IMR-90 (cell line): Measurements from ENCODE around the gene PGM2. TPM values are rescaled to one million over a fixed set of nuclear protein-coding genes. Genes with fewer than 3 reads are reported as not detected.

Source experiments
- ATAC-seq: fragments of 200-7000 bp; cut with Tn5 transposase; 2 replicates; pipeline ENCODE4 v1.9.1; 2020; ENCODE audit warnings: low read depth, mild to moderate bottlenecking, moderate library complexity
- BruUV-seq: library from RNA; stranded (reverse); fragments of 400-500 nt; replicated peaks from 2 replicates; lab custom pipeline; 2021; lab: Mats Ljungman, UMichigan
- CTCF ChIA-PET: fragments of 300-600 bp; formaldehyde crosslinking; extraction: SDS; loops from one replicate; lab custom pipeline; 2021; ENCODE audit warnings: antibody characterized with exemption; lab: Yijun Ruan, JAX
- POLR2A ChIA-PET: fragments of 300-600 bp; sonication (Branson Sonifier 250); formaldehyde crosslinking; loops from one replicate; lab custom pipeline; 2022; ENCODE audit warnings: antibody characterized with exemption; ENCODE audit not compliant: unreplicated experiment; lab: Charles Lee
- DNase-seq: peaks from one replicate; pipeline ENCODE4 v3.0.0; 2013
- H2AFZ ChIP-seq: replicated peaks from 2 replicates; pipeline ENCODE3; 2013; ENCODE audit warnings: low read length, mild to moderate bottlenecking; ENCODE audit not compliant: poor library complexity
- H2AK5ac ChIP-seq: 2 replicates; pipeline ENCODE4 v1.6.1; 2013; ENCODE audit warnings: low read depth, low read length, inconsistent platforms
- H2AK9ac ChIP-seq: replicated peaks from 2 replicates; pipeline ENCODE3; 2013; ENCODE audit warnings: mild to moderate bottlenecking, low read depth, low read length, moderate library complexity; ENCODE audit not compliant: poor library complexity
- H2BK120ac ChIP-seq: 2 replicates; pipeline ENCODE4 v1.6.1; 2013; ENCODE audit warnings: low read depth, low read length, inconsistent platforms
- H2BK15ac ChIP-seq: 3 replicates; pipeline ENCODE4 v1.6.1; 2013; ENCODE audit warnings: low read depth, low read length, inconsistent platforms
- H2BK20ac ChIP-seq: 2 replicates; pipeline ENCODE4 v1.6.1; 2013; ENCODE audit warnings: low read depth, mild to moderate bottlenecking, inconsistent platforms, low read length, moderate library complexity
- H2BK5ac ChIP-seq: 2 replicates; pipeline ENCODE4 v1.6.1; 2013; ENCODE audit warnings: mild to moderate bottlenecking, low read depth, low read length, inconsistent platforms; ENCODE audit not compliant: poor library complexity, severe bottlenecking
- H3K14ac ChIP-seq: replicated peaks from 2 replicates; pipeline ENCODE4 v1.6.1; 2013; ENCODE audit warnings: low read depth, low read length, inconsistent platforms
- H3K18ac ChIP-seq: 2 replicates; pipeline ENCODE4 v1.6.1; 2013; ENCODE audit warnings: low read depth, low read length, control low read depth
- H3K23ac ChIP-seq: 2 replicates; pipeline ENCODE4 v1.6.1; 2013; ENCODE audit warnings: low read depth, low read length, inconsistent platforms
- H3K27ac ChIP-seq: 2 replicates; pipeline ENCODE4 v1.5.1; 2013; ENCODE audit warnings: mild to moderate bottlenecking, control low read depth, low read length; ENCODE audit not compliant: insufficient read depth
- H3K27me3 ChIP-seq: 2 replicates; pipeline ENCODE4 v1.6.1; 2013; ENCODE audit warnings: low read length; ENCODE audit not compliant: control insufficient read depth, insufficient read depth
- H3K36me3 ChIP-seq: 2 replicates; pipeline ENCODE4 v1.6.1; 2013; ENCODE audit warnings: low read length, mixed read lengths; ENCODE audit not compliant: control insufficient read depth, insufficient read depth
- H3K4ac ChIP-seq: 2 replicates; pipeline ENCODE4 v1.6.1; 2013; ENCODE audit warnings: low read depth, low read length, inconsistent platforms
- H3K4me1 ChIP-seq: 2 replicates; pipeline ENCODE4 v1.6.1; 2013; ENCODE audit warnings: low read length, mixed read lengths; ENCODE audit not compliant: control insufficient read depth, insufficient read depth
- H3K4me2 ChIP-seq: 2 replicates; pipeline ENCODE4 v1.6.1; 2013; ENCODE audit warnings: low read depth, mild to moderate bottlenecking, control low read depth, low read length, moderate library complexity
- H3K4me3 ChIP-seq: 2 replicates; pipeline ENCODE4 v1.5.1; 2013; ENCODE audit warnings: low read depth, mild to moderate bottlenecking, control low read depth, low read length, moderate library complexity; ENCODE audit not compliant: insufficient read depth
- H3K56ac ChIP-seq: 2 replicates; pipeline ENCODE4 v1.6.1; 2013; ENCODE audit warnings: low read length, inconsistent platforms; ENCODE audit not compliant: insufficient read depth; ENCODE audit errors: extremely low read depth
- H3K79me1 ChIP-seq, 2 experiments: 2 replicates each; pipeline ENCODE4 v1.6.1; 2013; ENCODE audit warnings: low read length in 2 of 2, inconsistent platforms in 1 of 2, low read depth in 1 of 2
- H3K9ac ChIP-seq: 2 replicates; pipeline ENCODE4 v1.6.1; 2013; ENCODE audit warnings: low read depth, low read length, control low read depth
- H3K9me1 ChIP-seq: 2 replicates; pipeline ENCODE4 v1.6.1; 2013; ENCODE audit warnings: low read length, inconsistent platforms; ENCODE audit not compliant: insufficient read depth
- H3K9me3 ChIP-seq: 2 replicates; pipeline ENCODE4 v1.6.1; 2013; ENCODE audit warnings: low read length; ENCODE audit not compliant: control insufficient read depth, insufficient read depth
- H4K20me1 ChIP-seq: 2 replicates; pipeline ENCODE4 v1.6.1; 2013; ENCODE audit warnings: low read length, inconsistent platforms; ENCODE audit not compliant: insufficient read depth
- H4K5ac ChIP-seq: 2 replicates; pipeline ENCODE4 v1.6.1; 2013; ENCODE audit warnings: mild to moderate bottlenecking, low read depth, low read length, control low read depth
- H4K8ac ChIP-seq, 2 experiments: 2 replicates each; pipeline ENCODE4 v1.6.1; 2013; ENCODE audit warnings: low read depth in 2 of 2, low read length in 2 of 2, control low read depth in 1 of 2, inconsistent platforms in 1 of 2
- H4K91ac ChIP-seq: 2 replicates; pipeline ENCODE4 v1.6.1; 2013; ENCODE audit warnings: low read depth, low read length, inconsistent platforms; ENCODE audit not compliant: insufficient read depth
- BHLHE40 ChIP-seq: fragments of 150-350 bp; IDR thresholded peaks from 2 replicates; pipeline ENCODE4 v1.6.1; 2016; ENCODE audit warnings: mild to moderate bottlenecking, low read depth, low read length
- CEBPB ChIP-seq: IDR thresholded peaks from 2 replicates; pipeline ENCODE4 v1.6.1; 2012; ENCODE audit warnings: low read depth, low read length, improper control_type of control experiment
- CHD1 ChIP-seq: IDR thresholded peaks from 2 replicates; pipeline ENCODE4 v1.6.1; 2012; ENCODE audit warnings: low read depth, low read length, improper control_type of control experiment
- MAFK ChIP-seq: IDR thresholded peaks from 2 replicates; pipeline ENCODE4 v1.6.1; 2012; ENCODE audit warnings: low read depth, low read length, improper control_type of control experiment
- MAZ ChIP-seq: IDR thresholded peaks from 2 replicates; pipeline ENCODE4 v1.6.1; 2012; ENCODE audit warnings: low read depth, mild to moderate bottlenecking, low read length, improper control_type of control experiment, moderate library complexity, borderline replicate concordance
- MXI1 ChIP-seq: IDR thresholded peaks from 2 replicates; pipeline ENCODE4 v1.6.1; 2012; ENCODE audit warnings: low read depth, mild to moderate bottlenecking, low read length, moderate library complexity, borderline replicate concordance
- NFE2L2 ChIP-seq: fragments of 150-350 bp; IDR thresholded peaks from 2 replicates; pipeline ENCODE4 v1.6.1; 2016; ENCODE audit warnings: low read depth, mild to moderate bottlenecking, low read length
- POLR2A ChIP-seq: IDR thresholded peaks from 2 replicates; pipeline ENCODE4 v1.6.1; 2012; ENCODE audit warnings: mild to moderate bottlenecking, low read depth, low read length
- RAD21 ChIP-seq: IDR thresholded peaks from 2 replicates; pipeline ENCODE4 v1.6.1; 2012; ENCODE audit warnings: low read length, improper control_type of control experiment
- RCOR1 ChIP-seq: IDR thresholded peaks from 2 replicates; pipeline ENCODE4 v1.6.1; 2012; ENCODE audit warnings: mild to moderate bottlenecking, low read length, improper control_type of control experiment; ENCODE audit not compliant: insufficient replicate concordance
- RFX5 ChIP-seq: IDR thresholded peaks from 2 replicates; pipeline ENCODE4 v1.8.0; 2012; ENCODE audit warnings: low read depth, mild to moderate bottlenecking, low read length, moderate library complexity
- USF2 ChIP-seq: fragments of 150-350 bp; IDR thresholded peaks from 2 replicates; pipeline ENCODE4 v1.6.1; 2017; ENCODE audit warnings: mild to moderate bottlenecking, antibody characterized with exemption, low read length, low read depth
- WGBS, 2 experiments: methylation state at CpG; one replicate each; pipeline versions ENCODE4 v1.1.5 to v1.1.7; 2013; ENCODE audit warnings: missing lambda C conversion rate in 2 of 2; ENCODE audit not compliant: insufficient read length in 1 of 2; ENCODE audit errors: extremely low coverage in 2 of 2; 5-methylcytosine and 5-hydroxymethylcytosine counted together
- dilution Hi-C: fragments of 300-500 bp; cut with HindIII; formaldehyde crosslinking; loops from one replicate; pipeline ENCODE4 v1.14.3; 2018; ENCODE audit warnings: low sequenced_read_pairs; ENCODE audit not compliant: unreplicated experiment
- in situ Hi-C: fragments of 300-500 bp; cut with MboI; formaldehyde crosslinking; loops from 3 replicates; pipeline ENCODE4 v1.14.3; 2019; ENCODE audit warnings: low sequenced_read_pairs, inconsistent platforms, mixed read lengths
- intact Hi-C: fragments of 100-400 bp; cut with micrococcal nuclease; formaldehyde crosslinking; loops from 2 replicates; pipeline ENCODE4 v1.10.0; 2022
- polyA plus RNA-seq, 3 experiments: library from polyadenylated mRNA; depleted of rRNA; stranded (reverse); fragments of >200 nt; gene quantifications; 2 replicates each; pipeline ENCODE4 v1.2.3, GENCODE V29; 2012; ENCODE audit warnings: low replicate concordance in 1 of 3
- total RNA-seq: library from RNA; depleted of rRNA; stranded (reverse); fragments of >200 nt; gene quantifications from 2 replicates; pipeline ENCODE4 v1.2.3, GENCODE V29; 2012
- TF ChIP-seq, protein P1 (sequence below): conservative IDR thresholded peaks from 2 replicates; pipeline ENCODE4 v1.5.1; 2012; ENCODE audit warnings: mild to moderate bottlenecking, low read depth, low read length, improper control_type of control experiment

PGM2 gene
- total and polyA plus RNA-seq, 2 of the 4 experiments (the other 2 are of a cell fraction): 18.7 to 26.2 TPM

GRCh38 chr4:37893164-37893563, 66.7 kb downstream of the PGM2 start:
- intact Hi-C loops: no loop called here
- H4K91ac ChIP-seq: no peak overlapping the region
- no peak overlapping the region for H2BK15ac ChIP-seq
- no peak overlapping the region for H3K9ac ChIP-seq
- H4K20me1 ChIP-seq: no peaks in the 10 kb centered on the region
- H3K4me1 ChIP-seq: no peaks in the 10 kb centered on the region; the same call in 1 of the 2 replicates
- H2BK5ac ChIP-seq: no peak overlapping the region
- DNase-seq: no peak
- no peak for TF ChIP-seq RAD21
- TF ChIP-seq NFE2L2: no peak
- no peak for TF ChIP-seq MAFK
- TF ChIP-seq USF2: no peak
- no peak for TF ChIP-seq CHD1
- no peak for TF ChIP-seq MAZ
- TF ChIP-seq RCOR1: no peak
- TF ChIP-seq CEBPB: no peak
- TF ChIP-seq RFX5: no peak
- TF ChIP-seq, protein P1, sequence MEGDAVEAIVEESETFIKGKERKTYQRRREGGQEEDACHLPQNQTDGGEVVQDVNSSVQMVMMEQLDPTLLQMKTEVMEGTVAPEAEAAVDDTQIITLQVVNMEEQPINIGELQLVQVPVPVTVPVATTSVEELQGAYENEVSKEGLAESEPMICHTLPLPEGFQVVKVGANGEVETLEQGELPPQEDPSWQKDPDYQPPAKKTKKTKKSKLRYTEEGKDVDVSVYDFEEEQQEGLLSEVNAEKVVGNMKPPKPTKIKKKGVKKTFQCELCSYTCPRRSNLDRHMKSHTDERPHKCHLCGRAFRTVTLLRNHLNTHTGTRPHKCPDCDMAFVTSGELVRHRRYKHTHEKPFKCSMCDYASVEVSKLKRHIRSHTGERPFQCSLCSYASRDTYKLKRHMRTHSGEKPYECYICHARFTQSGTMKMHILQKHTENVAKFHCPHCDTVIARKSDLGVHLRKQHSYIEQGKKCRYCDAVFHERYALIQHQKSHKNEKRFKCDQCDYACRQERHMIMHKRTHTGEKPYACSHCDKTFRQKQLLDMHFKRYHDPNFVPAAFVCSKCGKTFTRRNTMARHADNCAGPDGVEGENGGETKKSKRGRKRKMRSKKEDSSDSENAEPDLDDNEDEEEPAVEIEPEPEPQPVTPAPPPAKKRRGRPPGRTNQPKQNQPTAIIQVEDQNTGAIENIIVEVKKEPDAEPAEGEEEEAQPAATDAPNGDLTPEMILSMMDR: no peak
- no peak for TF ChIP-seq MXI1
- no peak for TF ChIP-seq BHLHE40
- TF ChIP-seq POLR2A: no peak
- no peak overlapping the region for H2AK5ac ChIP-seq
- no peak overlapping the region for H3K4me2 ChIP-seq
- no peak overlapping the region for H3K18ac ChIP-seq
- POLR2A ChIA-PET: no interaction called here
- no peak overlapping the region for H2BK20ac ChIP-seq
- H3K9me3 ChIP-seq: no peaks in the 10 kb centered on the region
- in situ Hi-C loops: no loop called here
- 83% methylated on average over 1 of the region's 3 CpGs; no CpG with 5 or more reads in 1 of the 2 experiments for WGBS, 2 experiments
- no TSS peak for BruUV-seq
- no peaks in the 10 kb centered on the region for H3K36me3 ChIP-seq
- ATAC-seq: no peak
- H3K27me3 ChIP-seq: peaks cover 53% of the 10 kb centered on the region
- H3K14ac ChIP-seq: no peak overlapping the region
- no peak overlapping the region for H3K56ac ChIP-seq
- H4K8ac ChIP-seq: no peak overlapping the region
- H4K5ac ChIP-seq: no peak overlapping the region
- no peak overlapping the region for H2BK120ac ChIP-seq
- no peaks in the 10 kb centered on the region for H3K9me1 ChIP-seq
- H3K27ac ChIP-seq: no peak overlapping the region
- no peak overlapping the region for H2AK9ac ChIP-seq
- H3K79me1 ChIP-seq: no peaks in the 10 kb centered on the region
- H2AFZ ChIP-seq: no peak overlapping the region
- no peak overlapping the region for H3K4ac ChIP-seq
- no peak overlapping the region for H3K23ac ChIP-seq
- no peak overlapping the region for H3K4me3 ChIP-seq
- CTCF ChIA-PET: no interaction called here
- dilution Hi-C loops: no loop called here
